PFSK-1 (cell line): ENCODE results near the gene ANAPC13.

ENCODE experiments used
- POLR2AphosphoS5 ChIP-seq: IDR thresholded peaks from 2 replicates; pipeline ENCODE4 v1.6.1; 2012; ENCODE audit warnings: low read depth, mild to moderate bottlenecking, control low read depth, low read length, moderate library complexity
- REST ChIP-seq, 2 experiments: IDR thresholded peaks; 2 replicates each; pipeline versions ENCODE4 v1.6.1 to v1.8.0; 2011 to 2012; ENCODE audit warnings: low read depth in 2 of 2, low read length in 2 of 2, control low read depth in 1 of 2, inconsistent platforms in 1 of 2, mild to moderate bottlenecking in 1 of 2, moderate library complexity in 1 of 2; ENCODE audit not compliant: insufficient read depth in 1 of 2
- TAF1 ChIP-seq: IDR thresholded peaks from 2 replicates; pipeline ENCODE4 v1.6.1; 2012; ENCODE audit warnings: low read length, control low read depth, borderline replicate concordance; ENCODE audit not compliant: insufficient read depth

GRCh38 chr3:134430174-134430573, 55.6 kb downstream of the ANAPC13 start:
- TF ChIP-seq REST (IDR thresholded peaks at IDR 0.05; ENCODE audit: insufficient read depth in 1 of 2, low read depth in 2 of 2, low read length in 2 of 2): no peak
- TF ChIP-seq TAF1: no peak
- no peak for TF ChIP-seq POLR2AphosphoS5
